CD4-positive, CD25-positive, alpha-beta regulatory T cell (primary cell): ENCODE results near the gene TMEM247. TPM values are rescaled to one million over a fixed set of nuclear protein-coding genes. Genes with fewer than 3 reads are reported as not detected.

Source experiments
- ATAC-seq, 2 donors: fragments of 150-1000 bp; cut with Tn5 transposase; one replicate each; pipeline ENCODE4 v1.10.0; 2021; ENCODE audit warnings: low read depth in 2 of 2, moderate number of reproducible peaks in 2 of 2, moderate library complexity in 1 of 2
- DNase-seq, 3 donors: peaks; one replicate each; pipeline versions ENCODE4 v3.0.0 to v3.0.0-alpha.2; 2012 to 2022; ENCODE audit warnings: mixed read lengths in 1 of 3
- H3K27ac ChIP-seq: one replicate; pipeline ENCODE4 v1.7.0; 2013; ENCODE audit warnings: mild to moderate bottlenecking, low read length; ENCODE audit not compliant: insufficient read depth, poor library complexity, severe bottlenecking
- H3K27me3 ChIP-seq: one replicate; pipeline ENCODE4 v1.7.0; 2013; ENCODE audit warnings: low read length; ENCODE audit not compliant: control insufficient read depth, insufficient read depth
- H3K36me3 ChIP-seq: one replicate; pipeline ENCODE4 v1.7.0; 2013; ENCODE audit warnings: mild to moderate bottlenecking, low read length, moderate library complexity; ENCODE audit not compliant: control insufficient read depth, insufficient read depth
- H3K4me1 ChIP-seq: 2 replicates; pipeline ENCODE4 v1.7.0; 2013; ENCODE audit warnings: mild to moderate bottlenecking, low read length; ENCODE audit not compliant: insufficient read depth, control insufficient read depth, poor library complexity, severe bottlenecking
- H3K4me3 ChIP-seq: one replicate; pipeline ENCODE4 v1.7.0; 2013; ENCODE audit warnings: low read depth, mild to moderate bottlenecking, low read length, moderate library complexity
- H3K9me3 ChIP-seq, 2 experiments: 1 replicate in 1 of 2; 2 replicates in 1 of 2; pipeline ENCODE4 v1.7.0; 2013; ENCODE audit warnings: low read length in 2 of 2, mild to moderate bottlenecking in 1 of 2, moderate library complexity in 1 of 2; ENCODE audit not compliant: control insufficient read depth in 2 of 2
- H3K27ac Mint-ChIP-seq, 3 donors: one replicate each; pipeline ENCODE4 v1.8.0; 2020 to 2022; ENCODE audit warnings: mild to moderate bottlenecking in 3 of 3, mixed read lengths in 3 of 3, moderate library complexity in 2 of 3
- H3K27me3 Mint-ChIP-seq: one replicate; pipeline ENCODE4 v1.8.0; 2022; ENCODE audit warnings: mild to moderate bottlenecking, mixed read lengths
- H3K36me3 Mint-ChIP-seq: one replicate; pipeline ENCODE4 v1.8.0; 2020; ENCODE audit warnings: mixed read lengths
- H3K4me1 Mint-ChIP-seq, 4 donors: one replicate each; pipeline ENCODE4 v1.8.0; 2020 to 2022; ENCODE audit warnings: mixed read lengths in 4 of 4, mild to moderate bottlenecking in 1 of 4
- H3K4me3 Mint-ChIP-seq, 4 donors: one replicate each; pipeline ENCODE4 v1.8.0; 2020 to 2022; ENCODE audit warnings: mild to moderate bottlenecking in 4 of 4, mixed read lengths in 4 of 4, moderate library complexity in 3 of 4
- H3K9me3 Mint-ChIP-seq, 7 donors: one replicate each; pipeline ENCODE4 v1.8.0; 2020 to 2022; ENCODE audit warnings: mixed read lengths in 7 of 7, mild to moderate bottlenecking in 3 of 7, moderate library complexity in 2 of 7
- polyA plus RNA-seq, 4 donors: library from polyadenylated mRNA; unstranded; fragments of 300-500 nt; fragmentation: Illumina TruSeq; gene quantifications; one replicate each; pipeline ENCODE4 v1.2.3, GENCODE V29; 2021
- total RNA-seq: library from RNA; stranded (reverse); gene quantifications from one replicate; pipeline ENCODE4 v1.2.3, GENCODE V29; 2022

Gene TMEM247
- total and polyA plus RNA-seq, 5 donors from 2014 or later = not detected

GRCh38 chr2:46446871-46447568 is 32.3 kb upstream of the TMEM247 start:
- no peak overlapping the region for H3K27ac Mint-ChIP-seq
- peaks cover 14% of the 10 kb centered on the region for H3K27me3 ChIP-seq
- H3K9me3 ChIP-seq = peaks cover 5 to 7% of the 10 kb centered on the region in 2 experiments
- peaks cover 16% of the 10 kb centered on the region for H3K27me3 Mint-ChIP-seq
- no peaks in the 10 kb centered on the region for H3K36me3 Mint-ChIP-seq
- H3K4me3 ChIP-seq = no peak overlapping the region
- no peak overlapping the region for H3K27ac ChIP-seq
- no peaks in the 10 kb centered on the region for H3K4me1 ChIP-seq
- no peak overlapping the region for H3K4me3 Mint-ChIP-seq
- no peak for DNase-seq
- no peak for ATAC-seq
- no peaks in the 10 kb centered on the region for H3K4me1 Mint-ChIP-seq
- no peaks in the 10 kb centered on the region for H3K36me3 ChIP-seq
- peaks cover 0 to 14% (median 7%) of the 10 kb centered on the region in 7 donors for H3K9me3 Mint-ChIP-seq

- H3K4me1 ChIP-seq = no peaks in the 10 kb centered on the region
- Mint-ChIP-seq H3K9me3 (peaks cover 0 to 14% (median 7%) of the 10 kb centered on the region in 7 donors), H3K27ac (no peak overlapping the region), H3K4me3 (no peak overlapping the region), H3K27me3 (peaks cover 16% of the 10 kb centered on the region), H3K4me1 (no peaks in the 10 kb centered on the region), H3K36me3 (no peaks in the 10 kb centered on the region)
- H3K27me3 ChIP-seq = peaks cover 14% of the 10 kb centered on the region
- no peaks in the 10 kb centered on the region for H3K36me3 ChIP-seq
- no peak overlapping the region for H3K4me3 ChIP-seq
- peaks cover 5 to 7% of the 10 kb centered on the region in 2 experiments for H3K9me3 ChIP-seq
- ATAC-seq = no peak
- DNase-seq = no peak
- no peak overlapping the region for H3K27ac ChIP-seq
Measured at GRCh38 chr2:46447649-46448048, 31.7 kb upstream of the TMEM247 start.

GRCh38 chr2:46448111-46448510 is 31.3 kb upstream of the TMEM247 start:
- no peaks in the 10 kb centered on the region for H3K36me3 Mint-ChIP-seq
- H3K27me3 Mint-ChIP-seq = peaks cover 16% of the 10 kb centered on the region
- Histone ChIP-seq H3K27me3 (peaks cover 14% of the 10 kb centered on the region), H3K9me3 (peaks cover 5 to 7% of the 10 kb centered on the region in 2 experiments), H3K36me3 (no peaks in the 10 kb centered on the region), H3K4me1 (no peaks in the 10 kb centered on the region), H3K4me3 (no peak overlapping the region), H3K27ac (no peak overlapping the region)
- ATAC-seq = no peak
- no peaks in the 10 kb centered on the region for H3K4me1 Mint-ChIP-seq
- peaks cover 0 to 14% (median 7%) of the 10 kb centered on the region in 7 donors for H3K9me3 Mint-ChIP-seq
- H3K4me3 Mint-ChIP-seq = no peak overlapping the region
- DNase-seq = no peak
- H3K27ac Mint-ChIP-seq = no peak overlapping the region

GRCh38 chr2:46448641-46449040 is 30.7 kb upstream of the TMEM247 start:
- H3K27me3 Mint-ChIP-seq = peaks cover 12% of the 10 kb centered on the region
- no peaks in the 10 kb centered on the region for H3K4me1 Mint-ChIP-seq
- no peak for DNase-seq
- no peak for ATAC-seq
- Histone ChIP-seq H3K4me1 (no peaks in the 10 kb centered on the region), H3K4me3 (no peak overlapping the region), H3K36me3 (no peaks in the 10 kb centered on the region), H3K9me3 (peaks cover 5 to 7% of the 10 kb centered on the region in 2 experiments), H3K27me3 (peaks cover 14% of the 10 kb centered on the region), H3K27ac (no peak overlapping the region)
- H3K27ac Mint-ChIP-seq = no peak overlapping the region
- peak overlapping the region in 1 of 4 donors; percentile 44 for H3K4me3 Mint-ChIP-seq
- peaks cover 0 to 14% (median 7%) of the 10 kb centered on the region in 7 donors for H3K9me3 Mint-ChIP-seq
- no peaks in the 10 kb centered on the region for H3K36me3 Mint-ChIP-seq

GRCh38 chr2:46449700-46450099 is 29.7 kb upstream of the TMEM247 start:
- Histone ChIP-seq H3K4me3 (no peak overlapping the region), H3K4me1 (no peaks in the 10 kb centered on the region), H3K9me3 (peaks cover 5 to 7% of the 10 kb centered on the region in 2 experiments), H3K27me3 (peaks cover 14% of the 10 kb centered on the region), H3K27ac (no peak overlapping the region), H3K36me3 (no peaks in the 10 kb centered on the region)
- no peak for ATAC-seq
- H3K27me3 Mint-ChIP-seq = peaks cover 14% of the 10 kb centered on the region
- H3K27ac Mint-ChIP-seq = no peak overlapping the region
- peaks cover 0 to 14% (median 7%) of the 10 kb centered on the region in 7 donors for H3K9me3 Mint-ChIP-seq
- H3K4me1 Mint-ChIP-seq = no peaks in the 10 kb centered on the region
- H3K4me3 Mint-ChIP-seq = no peak overlapping the region
- no peaks in the 10 kb centered on the region for H3K36me3 Mint-ChIP-seq
- no peak for DNase-seq

GRCh38 chr2:46451131-46451711 is 28.1 kb upstream of the TMEM247 start:
- Mint-ChIP-seq H3K9me3 (peaks cover 0 to 7% (median under 1%) of the 10 kb centered on the region in 7 donors), H3K4me1 (no peaks in the 10 kb centered on the region), H3K4me3 (no peak overlapping the region), H3K36me3 (no peaks in the 10 kb centered on the region), H3K27ac (no peak overlapping the region), H3K27me3 (peaks cover 13% of the 10 kb centered on the region)
- Histone ChIP-seq H3K4me3 (no peak overlapping the region), H3K27ac (no peak overlapping the region), H3K36me3 (no peaks in the 10 kb centered on the region), H3K4me1 (no peaks in the 10 kb centered on the region), H3K9me3 (no peaks in the 10 kb centered on the region), H3K27me3 (peaks cover 13% of the 10 kb centered on the region)
- ATAC-seq (no peak), DNase-seq (no peak)

- Mint-ChIP-seq H3K27ac (peak overlapping the region in 1 of 3 donors; percentile 63), H3K27me3 (peaks cover 4% of the 10 kb centered on the region), H3K9me3 (peaks cover 0 to 1% (median 0%) of the 10 kb centered on the region in 7 donors), H3K4me1 (peaks cover 0 to 6% (median 5%) of the 10 kb centered on the region in 4 donors), H3K4me3 (no peak overlapping the region), H3K36me3 (no peaks in the 10 kb centered on the region)
- H3K9me3 ChIP-seq = no peaks in the 10 kb centered on the region
- peaks cover 2% of the 10 kb centered on the region for H3K27me3 ChIP-seq
- H3K4me3 ChIP-seq = no peak overlapping the region
- ATAC-seq (no peak), DNase-seq (no peak)
- H3K27ac ChIP-seq = no peak overlapping the region
- no peaks in the 10 kb centered on the region for H3K4me1 ChIP-seq
- H3K36me3 ChIP-seq = no peaks in the 10 kb centered on the region
Measured at GRCh38 chr2:46456789-46457188, 22.6 kb upstream of the TMEM247 start.
